ENCODE data around the gene ADM5.

The ADM5 gene

DNA sequence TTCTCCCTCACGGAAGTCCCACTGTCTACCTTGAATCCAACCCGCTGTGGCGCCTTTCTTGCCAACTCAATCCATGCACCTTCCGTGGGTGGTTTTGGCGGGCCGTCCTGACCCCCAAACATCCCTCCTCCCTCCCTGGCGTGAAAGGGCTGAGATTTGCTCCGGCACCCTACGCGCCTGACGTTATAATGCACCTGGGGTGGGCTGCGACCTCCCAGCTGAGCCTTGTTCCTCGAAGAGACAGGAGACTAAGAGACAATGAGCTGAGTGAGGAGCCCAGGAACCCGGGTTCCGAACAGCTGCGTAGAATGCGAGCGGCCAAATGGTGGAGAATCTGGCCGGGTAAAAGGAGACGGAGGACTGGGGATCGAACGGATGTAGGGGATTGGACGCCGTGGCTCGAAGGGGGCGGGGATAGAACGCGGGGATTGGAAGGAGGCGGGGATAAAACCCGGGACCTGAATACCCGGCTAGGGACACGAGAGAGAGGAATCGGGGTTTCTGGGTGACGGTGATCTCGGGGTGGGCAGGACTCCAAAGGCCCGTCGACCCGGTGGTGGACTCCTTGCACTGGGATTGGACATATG lies 1.4 kb downstream of the ADM5 start, which contains the start of gene CPT1C:
Gene CPT1C, plus strand, starts transcription at position 461 of the 587 bp plus-strand sequence. CDS start 1,137 bp downstream, outside the sequence.
- Mint-ChIP-seq H3K4me3 (peak within 1 kb of the TSS; percentile 75), H3K36me3 (peaks cover 20% of the 10 kb centered on the region), H3K27ac (no peak within 1 kb of the TSS), H3K27me3 (peaks cover 46% of the 10 kb centered on the region), H3K4me1 (peaks cover 35% of the 10 kb centered on the region), H3K9me3 (no peaks in the 10 kb centered on the region)
- DNase-seq: peak; percentile 77
- CTCF ChIA-PET: interaction anchor here (0.9 kb wide), 1 partner anchor 60 kb away, joined by 3 read pairs; no protein-coding TSS in a partner anchor

DNA sequence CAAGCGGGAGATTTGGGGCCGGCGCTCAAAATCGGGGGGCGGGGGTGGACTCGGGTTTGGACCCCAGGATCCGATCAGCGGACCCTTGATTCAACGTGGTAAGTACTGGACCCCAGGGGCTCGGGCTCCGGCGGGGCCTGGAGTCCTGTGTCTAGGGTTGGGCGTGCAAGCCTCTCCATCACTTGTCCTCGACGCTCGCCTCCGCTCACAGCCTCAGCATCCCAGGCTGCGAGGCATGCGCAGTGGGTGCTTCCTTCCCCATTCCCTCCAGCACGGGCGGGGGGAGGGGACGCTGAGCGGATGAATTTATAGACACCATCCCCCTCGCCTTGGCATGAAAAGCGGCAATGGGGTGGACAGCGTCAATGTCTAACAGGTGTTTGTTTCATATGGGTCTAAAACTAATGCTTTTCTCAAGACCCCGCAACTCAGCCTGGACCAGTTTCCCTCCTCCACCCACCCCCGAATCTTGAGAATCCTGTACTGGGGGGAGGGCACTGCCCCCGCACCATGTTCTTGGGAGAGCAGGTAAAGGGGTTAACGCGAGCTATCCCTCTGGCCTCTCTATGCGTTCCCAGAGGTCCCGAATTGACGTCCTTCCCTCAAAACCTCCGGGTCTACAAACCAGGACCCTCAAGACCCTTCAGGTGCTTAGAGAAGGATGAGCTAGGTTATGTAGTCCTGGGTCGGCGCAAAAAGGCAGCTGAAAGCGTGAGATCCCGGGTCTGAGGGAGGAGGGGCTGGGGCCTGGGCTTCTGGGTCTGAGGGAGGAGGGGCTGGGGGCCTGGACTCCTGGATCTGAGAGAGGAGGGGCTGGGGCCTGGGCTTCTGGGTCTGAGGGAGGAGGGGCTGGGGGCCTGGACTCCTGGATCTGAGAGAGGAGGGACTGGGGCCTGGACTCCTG lies 2.1 kb downstream of the ADM5 start:
- CTCF ChIA-PET: interaction anchor here (0.8 to 0.9 kb wide), 2 partner anchors 11 to 59 kb away, joined by 3 read pairs; no protein-coding TSS in a partner anchor
- H3K27me3 Mint-ChIP-seq: peaks cover 46% of the 10 kb centered on the region
- no peak overlapping the region for H3K27ac Mint-ChIP-seq
- H3K4me1 Mint-ChIP-seq: peaks cover 35% of the 10 kb centered on the region
- peaks cover 19% of the 10 kb centered on the region for H3K36me3 Mint-ChIP-seq
- DNase-seq: peak; percentile 50
- H3K9me3 Mint-ChIP-seq: no peaks in the 10 kb centered on the region
- peak overlapping the region; percentile 75 for H3K4me3 Mint-ChIP-seq

DNA sequence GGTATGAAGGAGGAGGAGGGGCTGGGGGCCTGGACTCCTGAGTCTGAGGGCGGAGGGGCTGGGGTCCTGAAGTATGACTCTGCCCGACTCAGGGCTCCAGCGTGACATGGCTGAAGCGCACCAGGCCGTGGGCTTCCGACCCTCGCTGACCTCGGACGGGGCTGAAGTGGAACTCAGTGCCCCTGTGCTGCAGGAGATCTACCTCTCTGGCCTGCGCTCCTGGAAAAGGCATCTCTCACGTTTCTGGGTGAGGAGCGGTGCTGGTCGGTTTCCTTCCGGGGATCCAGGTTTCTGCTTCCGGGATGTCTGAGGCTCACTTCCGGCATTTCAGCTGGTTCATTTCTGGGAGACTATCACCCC lies 2.7 kb downstream of the ADM5 start:
- H3K27me3 Mint-ChIP-seq: peaks cover 50% of the 10 kb centered on the region
- no peak for DNase-seq
- H3K4me1 Mint-ChIP-seq: peaks cover 32% of the 10 kb centered on the region
- CTCF ChIA-PET: interaction anchor here (0.8 kb wide), 1 partner anchor 11 kb away, joined by 3 read pairs; no protein-coding TSS in a partner anchor
- peak overlapping the region; percentile 3 for H3K4me3 Mint-ChIP-seq
- H3K9me3 Mint-ChIP-seq: no peaks in the 10 kb centered on the region
- H3K27ac Mint-ChIP-seq: no peak overlapping the region
- peaks cover 16% of the 10 kb centered on the region for H3K36me3 Mint-ChIP-seq

DNA sequence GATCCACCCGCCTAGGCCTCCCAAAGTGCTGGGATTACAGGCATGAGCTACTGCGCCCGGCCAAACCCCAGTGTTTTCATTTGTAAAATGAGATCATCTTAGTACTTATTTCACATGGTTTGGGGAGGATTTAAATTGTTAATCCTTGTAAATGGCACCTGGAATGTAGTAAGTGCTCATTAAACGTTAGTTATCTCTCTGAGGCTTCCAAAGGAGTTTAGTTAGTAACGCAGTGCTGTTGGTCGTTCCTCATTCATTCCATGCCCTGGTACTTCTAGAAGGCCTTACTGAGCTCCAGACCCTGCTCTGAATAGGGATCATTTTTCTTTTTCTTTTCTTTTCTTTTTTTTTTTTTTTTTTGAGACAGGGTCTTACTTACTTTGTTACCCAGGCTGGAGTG lies 6.7 kb downstream of the ADM5 start:
- H3K4me1 Mint-ChIP-seq: peaks cover 10% of the 10 kb centered on the region
- CTCF ChIA-PET: no interaction called here
- H3K4me3 Mint-ChIP-seq: no peak overlapping the region
- peaks cover 45% of the 10 kb centered on the region for H3K27me3 Mint-ChIP-seq
- DNase-seq: no peak
- H3K27ac Mint-ChIP-seq: no peak overlapping the region
- H3K36me3 Mint-ChIP-seq: no peaks in the 10 kb centered on the region
- H3K9me3 Mint-ChIP-seq: no peaks in the 10 kb centered on the region

DNA sequence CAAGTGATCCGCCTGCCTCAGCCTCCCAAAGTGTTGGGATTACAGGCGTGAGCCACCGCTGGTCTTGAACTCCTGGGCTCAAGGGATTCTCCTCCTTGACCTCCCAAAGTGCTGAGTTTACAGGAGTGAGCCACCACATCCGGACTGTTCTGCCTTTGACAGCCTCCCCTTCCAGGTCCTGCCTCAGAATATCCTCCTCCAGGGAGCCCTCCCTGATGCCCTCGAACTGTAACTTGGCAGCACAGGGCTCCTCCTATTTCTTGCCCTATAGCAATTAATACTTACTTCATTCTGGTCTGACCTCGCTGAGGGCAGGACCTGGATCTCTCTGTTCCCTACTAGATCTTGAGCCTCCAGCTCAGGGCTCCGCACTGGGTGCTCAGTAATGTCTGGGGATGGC lies 7.5 kb downstream of the ADM5 start:
- peaks cover 43% of the 10 kb centered on the region for H3K27me3 Mint-ChIP-seq
- CTCF ChIA-PET: no interaction called here
- H3K27ac Mint-ChIP-seq: no peak overlapping the region
- peaks cover 3% of the 10 kb centered on the region for H3K4me1 Mint-ChIP-seq
- H3K4me3 Mint-ChIP-seq: no peak overlapping the region
- H3K9me3 Mint-ChIP-seq: no peaks in the 10 kb centered on the region
- no peak for DNase-seq
- H3K36me3 Mint-ChIP-seq: no peaks in the 10 kb centered on the region

GRCh38 chr19:49699364-49699763 lies 10.0 kb downstream of the ADM5 start:
- Mint-ChIP-seq H3K9me3 (no peaks in the 10 kb centered on the region), H3K4me3 (no peak overlapping the region), H3K36me3 (no peaks in the 10 kb centered on the region), H3K27ac (no peak overlapping the region), H3K27me3 (peaks cover 36% of the 10 kb centered on the region), H3K4me1 (no peaks in the 10 kb centered on the region)
- CTCF ChIA-PET: no interaction called here
- no peak for DNase-seq

DNA sequence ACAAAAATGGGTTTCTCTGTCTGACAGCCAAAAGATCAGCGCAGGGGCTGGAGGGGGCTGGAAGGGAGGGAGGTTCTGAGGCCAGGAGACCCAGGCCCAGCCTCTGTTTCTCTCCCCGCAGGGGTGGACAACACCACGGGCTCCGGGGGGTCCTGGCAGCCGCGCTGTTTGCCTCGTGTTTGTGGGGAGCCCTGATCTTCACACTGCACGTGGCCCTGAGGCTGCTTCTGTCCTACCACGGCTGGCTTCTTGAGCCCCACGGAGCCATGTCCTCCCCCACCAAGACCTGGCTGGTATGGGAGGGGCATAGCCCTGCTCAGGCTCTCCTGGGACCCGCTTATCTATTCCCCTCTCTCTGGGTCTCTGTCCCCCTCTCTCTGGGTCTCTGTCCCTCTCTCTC lies 11.2 kb downstream of the ADM5 start:
- Mint-ChIP-seq H3K9me3 (no peaks in the 10 kb centered on the region), H3K4me1 (no peaks in the 10 kb centered on the region), H3K27ac (no peak overlapping the region), H3K4me3 (no peak overlapping the region), H3K36me3 (no peaks in the 10 kb centered on the region), H3K27me3 (peaks cover 34% of the 10 kb centered on the region)
- DNase-seq: no peak
- CTCF ChIA-PET: no interaction called here

DNA sequence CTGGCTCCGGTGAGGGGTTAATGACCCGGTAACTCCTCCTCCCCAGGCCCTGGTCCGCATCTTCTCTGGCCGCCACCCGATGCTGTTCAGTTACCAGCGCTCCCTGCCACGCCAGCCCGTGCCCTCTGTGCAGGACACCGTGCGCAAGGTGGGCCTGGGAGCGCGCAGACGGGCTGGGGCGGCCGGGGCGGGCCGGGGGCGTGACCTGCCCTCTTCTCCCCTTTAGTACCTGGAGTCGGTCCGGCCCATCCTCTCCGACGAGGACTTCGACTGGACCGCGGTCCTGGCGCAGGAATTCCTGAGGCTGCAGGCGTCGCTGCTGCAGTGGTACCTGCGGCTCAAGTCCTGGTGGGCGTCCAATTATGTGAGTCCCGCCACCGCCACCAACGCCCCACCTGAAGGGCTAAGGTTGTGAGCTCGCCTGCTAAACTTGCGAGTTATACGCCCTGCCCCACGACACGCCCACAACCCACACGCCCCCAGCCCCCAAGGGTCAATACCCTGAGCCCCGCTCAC lies 11.9 kb downstream of the ADM5 start:
- Mint-ChIP-seq H3K27me3 (peaks cover 34% of the 10 kb centered on the region), H3K4me1 (no peaks in the 10 kb centered on the region), H3K36me3 (no peaks in the 10 kb centered on the region), H3K27ac (no peak overlapping the region), H3K9me3 (no peaks in the 10 kb centered on the region), H3K4me3 (no peak overlapping the region)
- DNase-seq: no peak
- CTCF ChIA-PET: no interaction called here

- H3K4me3 Mint-ChIP-seq: no peak overlapping the region
- DNase-seq: no peak
- H3K27ac Mint-ChIP-seq: no peak overlapping the region
- H3K36me3 Mint-ChIP-seq: no peaks in the 10 kb centered on the region
- peaks cover 36% of the 10 kb centered on the region for H3K27me3 Mint-ChIP-seq
- no peaks in the 10 kb centered on the region for H3K9me3 Mint-ChIP-seq
- no peaks in the 10 kb centered on the region for H3K4me1 Mint-ChIP-seq
- CTCF ChIA-PET: interaction anchor here (1.0 kb wide), 1 partner anchor 13 kb away, joined by 3 read pairs; no protein-coding TSS in a partner anchor
Measured at GRCh38 chr19:49704888-49705642, 15.7 kb downstream of the ADM5 start.

- Mint-ChIP-seq H3K4me3 (no peak overlapping the region), H3K36me3 (no peaks in the 10 kb centered on the region), H3K27me3 (peaks cover 38% of the 10 kb centered on the region), H3K9me3 (no peaks in the 10 kb centered on the region), H3K27ac (no peak overlapping the region), H3K4me1 (no peaks in the 10 kb centered on the region)
- CTCF ChIA-PET: no interaction called here
- no peak for DNase-seq
Measured at GRCh38 chr19:49705919-49706318, 16.5 kb downstream of the ADM5 start.

DNA sequence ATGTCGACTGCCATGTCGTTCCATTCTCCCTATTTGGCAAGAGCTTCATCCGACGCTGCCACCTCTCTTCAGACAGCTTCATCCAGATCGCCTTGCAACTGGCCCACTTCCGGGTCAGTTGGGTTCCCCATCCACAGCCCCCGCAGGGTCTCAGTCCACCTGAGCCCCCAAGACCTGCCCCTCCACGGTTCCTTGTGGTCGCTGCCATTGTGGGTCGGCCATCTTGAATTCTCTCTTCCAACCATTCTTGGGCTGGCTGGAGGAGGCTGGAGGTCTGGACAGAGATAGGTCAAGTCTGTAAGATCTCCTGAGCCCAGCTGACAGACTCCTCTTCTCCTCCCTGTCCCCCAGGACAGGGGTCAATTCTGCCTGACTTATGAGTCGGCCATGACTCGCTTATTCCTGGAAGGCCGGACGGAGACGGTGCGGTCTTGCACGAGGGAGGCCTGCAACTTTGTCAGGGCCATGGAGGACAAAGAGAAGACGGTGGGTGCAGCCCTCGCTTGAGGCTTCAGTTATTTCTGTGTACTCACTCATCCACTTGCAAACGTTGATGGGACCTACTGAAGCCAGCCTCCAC lies 21.1 kb downstream of the ADM5 start:
- CTCF ChIA-PET: no interaction called here
- H3K9me3 Mint-ChIP-seq: no peaks in the 10 kb centered on the region

DNA sequence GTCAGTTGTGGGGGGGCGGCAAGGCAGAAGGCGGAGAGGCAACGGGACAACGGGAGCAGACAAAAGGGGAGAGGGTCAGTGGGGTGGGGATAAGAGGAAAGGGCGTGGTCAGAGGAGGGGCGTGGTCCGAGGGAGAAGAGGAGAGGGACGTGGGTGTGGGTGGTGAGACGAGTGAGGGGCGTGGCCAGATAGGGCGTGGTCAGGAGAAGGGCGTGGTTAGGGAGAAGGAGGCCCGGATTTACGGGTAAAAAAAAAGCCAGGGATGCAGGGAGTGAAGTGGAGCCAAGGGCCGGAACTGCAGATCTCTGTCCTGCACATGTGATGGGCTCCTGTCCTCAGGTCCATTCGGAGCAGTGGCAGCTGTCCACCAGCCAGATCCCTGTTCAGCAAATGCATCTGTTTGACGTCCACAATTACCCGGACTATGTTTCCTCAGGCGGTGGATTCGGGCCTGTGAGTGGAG lies 23.0 kb downstream of the ADM5 start:
- Mint-ChIP-seq H3K4me1 (peaks cover 8% of the 10 kb centered on the region), H3K36me3 (no peaks in the 10 kb centered on the region), H3K27ac (no peak overlapping the region), H3K9me3 (peaks cover 1% of the 10 kb centered on the region), H3K4me3 (no peak overlapping the region), H3K27me3 (peaks cover 16% of the 10 kb centered on the region)
- CTCF ChIA-PET: no interaction called here
- DNase-seq: no peak

More for the DNA sequence above, 21.1 kb downstream of the ADM5 start:
- Mint-ChIP-seq H3K27me3 (peaks cover 16% of the 10 kb centered on the region), H3K4me1 (no peaks in the 10 kb centered on the region), H3K36me3 (no peaks in the 10 kb centered on the region), H3K4me3 (no peak overlapping the region), H3K27ac (no peak overlapping the region)
- DNase-seq: no peak

GRCh38 chr19:49713236-49713845 lies 23.9 kb downstream of the ADM5 start:
- no peak for DNase-seq
- Mint-ChIP-seq H3K4me3 (no peak overlapping the region), H3K9me3 (peaks cover 3% of the 10 kb centered on the region), H3K36me3 (peaks cover 3% of the 10 kb centered on the region), H3K4me1 (peaks cover 14% of the 10 kb centered on the region), H3K27ac (no peak overlapping the region), H3K27me3 (peaks cover 16% of the 10 kb centered on the region)
- CTCF ChIA-PET: interaction anchor here (1.0 kb wide), 1 partner anchor 24 kb away, joined by 3 read pairs; the partner anchor contains the start of gene ADM5

Measured in activated naive CD4-positive, alpha-beta T cell treated with anti-CD3 and anti-CD28 coated beads, Interleukin-2, amount 10 ng/mL, durations not matched to agents 7 days and 5 days (primary cell).